HG03571 (cell line): ENCODE data around the gene TSSK3.

Source experiments
- ATAC-seq: cut with Tn5 transposase; IDR thresholded peaks from one replicate; pipeline ENCODE4 v1.9.1; 2021; ENCODE audit not compliant: unreplicated experiment

The TSSK3 gene

DNA sequence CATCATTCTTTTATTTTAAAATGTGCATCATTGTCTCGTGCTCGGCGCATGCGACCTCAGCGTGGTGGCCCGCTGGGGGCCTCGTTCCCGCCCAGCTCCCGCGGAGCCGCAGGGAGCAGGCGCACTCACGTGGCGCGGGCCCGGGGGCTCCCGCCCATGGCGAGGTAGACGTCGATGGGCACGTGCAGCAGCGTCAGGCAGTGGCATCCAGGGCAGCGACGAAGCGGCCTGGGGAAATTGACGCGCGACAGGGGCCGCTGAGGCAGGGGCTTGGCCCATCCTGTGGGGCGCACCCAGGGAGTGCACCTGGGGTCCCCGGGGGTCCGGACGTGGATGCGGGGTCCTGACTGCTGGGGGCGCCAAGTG is 1.0 kb upstream of the TSSK3 start:
- ATAC-seq, result no peak

DNA sequence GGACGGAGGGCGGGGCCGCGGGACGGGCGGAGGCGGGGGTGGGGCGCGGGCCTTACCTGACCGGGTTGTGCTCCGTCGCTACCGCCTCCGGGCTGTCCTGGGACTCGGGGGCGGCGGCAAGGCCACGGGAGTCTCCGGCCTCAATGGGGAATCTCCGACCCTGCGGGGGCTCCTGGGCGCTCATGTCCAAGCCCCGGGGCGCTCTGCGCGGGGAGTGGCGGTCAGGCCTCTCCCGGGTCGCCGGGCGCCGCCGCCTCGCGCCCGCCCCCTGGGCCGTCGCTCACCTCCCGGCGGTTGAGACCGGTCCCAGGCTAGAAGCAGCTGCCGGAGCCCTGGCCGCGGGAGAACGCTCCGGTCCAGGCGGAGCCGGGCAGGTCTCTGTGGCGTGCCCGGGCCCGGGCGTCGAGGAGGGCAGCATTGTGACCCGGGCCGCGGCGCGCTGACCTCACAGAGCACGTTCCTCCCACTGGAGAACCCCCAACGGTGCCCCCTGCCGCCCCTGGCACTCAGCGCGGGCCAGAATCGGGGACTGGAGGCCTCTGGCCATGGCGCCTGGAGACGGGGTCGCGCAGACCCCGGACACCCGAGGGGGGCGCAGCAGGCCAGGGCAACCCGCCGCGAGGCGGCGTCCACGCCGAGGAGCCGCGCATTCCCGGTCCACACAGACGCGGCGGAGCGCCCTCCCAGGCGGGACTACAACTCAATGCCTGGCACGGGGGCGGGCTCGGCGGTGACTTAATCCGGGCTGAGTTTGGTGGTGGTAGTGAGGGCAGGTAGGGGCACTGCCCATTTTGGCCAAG is 465 bp upstream of the TSSK3 start:
- no peak for ATAC-seq

GRCh38 chr1:32363713-32364112 is 1.4 kb downstream of the TSSK3 start:
- no peak for ATAC-seq

DNA sequence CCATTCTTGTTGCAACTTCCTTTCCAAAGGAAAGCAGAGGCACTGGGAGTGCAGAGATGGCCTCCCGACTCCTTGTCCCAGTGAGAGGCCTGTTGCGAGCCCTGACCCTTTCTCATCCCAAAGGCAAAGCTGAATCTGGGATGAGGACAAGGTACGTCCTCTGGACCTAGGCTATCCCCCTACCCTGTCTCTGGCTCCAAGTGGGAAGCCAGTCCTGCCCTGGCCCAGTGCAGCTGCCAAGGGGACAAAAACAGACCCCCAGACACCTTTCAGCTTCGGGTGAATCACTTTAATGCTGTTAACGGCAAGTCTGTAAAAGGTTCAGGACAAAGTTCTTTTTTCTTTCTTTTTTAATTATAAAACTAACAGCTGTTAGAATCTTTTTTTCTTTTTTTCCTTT is 2.5 kb downstream of the TSSK3 start:
- no peak for ATAC-seq

- ATAC-seq, result no peak
These were observed 3.1 kb downstream of the TSSK3 start for GRCh38 chr1:32365445-32365844.

DNA sequence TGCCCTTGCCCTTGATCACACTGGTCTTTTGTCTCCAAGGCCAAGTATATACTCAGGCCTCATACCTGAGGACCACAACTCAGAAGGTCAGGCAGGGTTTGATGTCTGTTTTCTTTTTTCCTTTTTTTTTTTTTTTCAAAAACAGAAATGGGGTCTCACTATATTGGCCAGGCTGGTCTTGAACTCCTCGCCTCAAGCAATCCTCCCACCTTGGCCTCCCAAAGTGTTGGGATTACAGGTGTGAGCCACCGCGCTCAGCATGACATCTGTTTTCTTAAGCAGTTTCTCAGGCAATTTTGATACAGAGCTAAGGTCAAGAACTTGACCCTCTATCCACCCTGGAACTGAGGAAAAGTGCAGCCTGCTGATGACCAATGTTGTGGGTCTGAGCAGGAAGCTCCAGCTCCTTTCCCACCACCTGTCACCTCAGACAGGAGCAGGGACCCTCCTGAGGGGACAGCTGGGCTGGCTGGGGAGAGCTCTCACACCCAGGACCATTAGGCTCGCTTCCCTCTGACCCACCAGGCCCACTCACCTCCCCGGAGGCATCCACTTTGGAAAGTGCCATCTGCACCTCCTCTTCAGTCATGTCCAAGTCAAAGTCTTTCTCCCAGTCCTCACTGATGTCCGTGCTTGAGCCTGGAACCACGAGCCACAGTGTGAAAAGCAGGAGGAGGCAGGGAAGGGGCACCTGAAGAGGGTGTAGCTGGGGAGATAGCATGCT is 5.7 kb downstream of the TSSK3 start:
- no peak for ATAC-seq

DNA sequence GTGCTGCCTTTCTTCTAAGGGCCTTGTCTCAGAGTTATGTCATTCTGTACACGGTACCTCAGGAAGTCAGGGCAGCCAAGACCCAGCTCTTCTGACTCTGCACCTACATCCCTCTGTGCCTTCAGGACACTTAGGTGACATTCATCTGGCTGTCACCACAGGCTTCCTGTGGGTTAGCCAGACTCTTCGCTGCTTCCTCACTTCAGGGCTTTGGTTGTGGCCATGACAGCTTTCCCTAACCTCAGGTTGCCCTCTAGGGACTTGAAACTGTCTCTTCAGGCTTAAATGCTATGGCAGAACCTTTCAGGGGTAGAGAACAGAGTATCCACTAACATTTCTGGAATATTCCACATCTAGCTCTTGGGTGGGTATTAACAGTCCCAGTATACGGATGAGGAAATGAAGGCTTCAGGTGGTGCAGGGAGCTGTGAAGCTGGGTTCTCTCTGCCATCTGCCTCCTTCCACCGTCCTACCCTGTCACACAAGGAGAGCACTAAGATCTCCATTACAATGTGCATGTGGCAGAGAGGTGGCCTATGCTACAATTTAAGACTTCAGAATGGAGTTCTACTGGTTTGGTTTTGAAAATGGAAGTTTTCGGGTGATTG is 9.9 kb downstream of the TSSK3 start:
- no peak for ATAC-seq

DNA sequence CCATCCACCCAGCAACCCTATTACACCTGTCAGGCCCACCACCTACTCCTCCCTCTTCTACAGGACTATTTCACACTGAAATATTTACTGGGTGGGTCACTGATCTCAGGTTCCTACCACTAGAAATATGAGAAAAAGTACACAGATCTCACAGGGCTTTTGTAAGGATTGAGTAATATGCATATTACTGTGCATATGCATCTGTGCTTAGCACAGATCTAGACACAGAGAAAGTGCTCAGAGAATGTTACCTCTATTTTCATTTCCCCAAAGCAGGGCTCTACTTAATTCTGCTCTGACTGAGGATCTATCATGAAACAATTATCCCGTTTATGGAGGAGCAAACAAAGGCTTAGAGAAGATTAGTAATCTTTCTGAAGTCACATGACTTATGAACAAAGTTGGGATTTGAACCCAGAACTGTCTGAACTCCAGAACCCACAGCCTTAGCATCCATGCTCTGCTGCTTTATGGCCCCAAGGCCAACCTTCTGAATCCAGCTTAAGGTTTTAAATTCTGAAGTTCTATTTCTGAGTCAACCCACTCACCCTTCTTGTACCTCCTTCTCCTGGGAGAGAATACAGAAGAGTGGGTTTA is 11.8 kb downstream of the TSSK3 start:
- no peak for ATAC-seq

GRCh38 chr1:32376199-32376598 is 13.9 kb downstream of the TSSK3 start:
- ATAC-seq, result no peak

DNA sequence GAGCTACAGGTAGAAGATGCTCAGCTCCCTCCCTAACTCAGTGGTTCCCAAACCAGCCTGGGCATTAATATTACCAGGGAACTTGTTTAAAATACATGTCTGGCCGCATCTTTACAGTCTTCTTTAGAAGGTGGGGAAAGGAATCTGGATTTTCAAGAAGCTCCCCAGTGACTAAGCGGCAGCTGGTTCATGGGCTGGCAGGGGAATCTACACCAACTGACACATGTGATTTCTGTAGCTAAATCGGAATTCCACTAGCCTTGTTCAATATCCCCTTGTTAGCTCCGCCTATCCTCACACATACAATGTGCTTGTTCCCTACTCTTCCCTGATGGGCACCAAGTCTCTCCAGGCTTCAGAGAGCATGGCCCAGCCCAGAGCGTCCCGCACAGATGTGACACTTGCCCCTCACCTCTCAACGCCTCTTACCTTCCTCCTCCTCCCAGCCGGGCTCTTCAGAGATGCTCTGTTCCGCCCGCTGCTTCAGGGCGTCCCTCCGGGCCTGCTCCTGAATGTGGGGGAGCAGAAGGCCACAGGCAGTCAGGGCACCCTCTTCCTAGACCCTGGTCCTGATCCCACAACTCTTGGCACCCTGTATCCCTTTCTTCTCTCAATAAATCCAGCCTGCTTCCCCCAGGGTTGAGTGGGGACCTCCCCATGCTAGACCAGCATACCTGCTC is 15.3 kb downstream of the TSSK3 start:
- ATAC-seq, result no peak

- no peak for ATAC-seq
These were observed 17.7 kb downstream of the TSSK3 start for GRCh38 chr1:32380057-32380456.

DNA sequence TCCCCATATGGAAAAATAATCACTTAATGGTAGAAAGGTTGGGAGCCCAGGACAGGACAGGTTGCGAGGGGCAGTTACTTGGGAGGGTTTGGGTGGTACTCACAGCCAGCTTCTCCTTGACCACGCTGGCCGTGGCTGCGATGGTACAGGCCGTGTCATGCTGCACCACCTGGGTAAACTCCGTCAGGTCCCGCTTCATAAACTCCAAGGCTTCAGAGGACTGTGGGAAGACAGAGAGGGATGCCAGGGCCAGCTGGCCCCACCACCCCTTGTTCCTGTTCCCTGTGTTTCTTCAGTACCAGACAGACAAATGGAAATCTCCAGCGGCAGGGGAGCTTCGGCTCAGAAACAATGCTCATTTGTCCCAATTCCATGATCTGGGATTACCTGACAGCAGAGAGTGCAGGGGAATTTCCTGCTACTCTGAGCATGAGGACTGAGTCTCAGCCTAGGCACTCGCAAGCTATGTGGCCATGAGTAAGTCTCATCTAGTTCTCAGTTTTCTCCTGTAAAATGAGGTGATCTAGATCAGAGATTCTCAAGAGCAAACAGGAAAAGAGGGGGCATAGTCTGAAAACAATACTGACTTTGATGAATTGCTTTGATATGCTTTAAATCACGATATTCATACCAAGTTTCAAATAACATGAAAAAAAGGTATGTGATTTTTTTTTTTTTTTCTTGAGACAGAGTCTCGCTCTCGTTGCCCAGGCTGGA is 24.5 kb downstream of the TSSK3 start:
- no peak for ATAC-seq

- ATAC-seq, result no peak
These were observed 26.3 kb downstream of the TSSK3 start for GRCh38 chr1:32388641-32389040.

- ATAC-seq, result no peak
These were observed 28.8 kb downstream of the TSSK3 start for GRCh38 chr1:32390904-32391870.

DNA sequence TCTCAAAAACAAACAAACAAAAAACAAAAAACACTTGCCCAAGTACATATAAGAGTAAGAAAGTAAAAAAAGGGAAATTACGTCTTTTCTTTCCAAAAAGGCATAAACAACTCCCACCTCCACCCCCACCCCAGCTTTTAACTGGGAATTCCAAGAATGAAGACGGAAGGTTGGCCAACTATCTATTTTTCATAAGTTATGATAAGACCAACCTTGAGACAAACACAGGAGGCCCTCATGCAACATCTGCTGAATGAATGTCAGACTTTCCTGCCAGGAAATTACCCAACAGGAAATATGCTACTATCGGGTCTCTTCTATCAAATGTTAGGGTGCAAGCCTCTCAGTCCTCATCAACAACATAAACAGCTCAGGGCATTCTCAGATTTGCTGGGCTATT is 30.0 kb downstream of the TSSK3 start:
- no peak for ATAC-seq

DNA sequence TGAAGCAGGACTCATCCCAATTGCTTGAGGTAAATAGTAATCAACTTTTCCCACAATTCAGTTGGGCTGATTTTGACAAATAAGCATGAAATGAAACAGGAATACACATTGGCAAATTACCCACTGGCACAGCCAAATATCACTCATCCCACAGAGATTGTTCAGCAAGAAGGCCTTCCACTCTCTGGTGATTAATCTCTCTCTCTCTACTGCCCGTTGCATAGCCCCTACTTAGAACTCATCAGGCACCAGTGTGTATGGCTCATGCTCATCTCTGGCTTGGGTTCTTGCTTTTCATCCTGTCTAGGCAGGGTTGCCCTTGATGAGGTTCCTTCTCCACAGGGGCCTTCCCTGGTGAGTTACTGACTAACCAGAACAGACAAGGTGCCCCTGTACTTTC is 30.8 kb downstream of the TSSK3 start:
- ATAC-seq, result no peak

GRCh38 chr1:32393832-32394140 is 31.4 kb downstream of the TSSK3 start:
- no peak for ATAC-seq

DNA sequence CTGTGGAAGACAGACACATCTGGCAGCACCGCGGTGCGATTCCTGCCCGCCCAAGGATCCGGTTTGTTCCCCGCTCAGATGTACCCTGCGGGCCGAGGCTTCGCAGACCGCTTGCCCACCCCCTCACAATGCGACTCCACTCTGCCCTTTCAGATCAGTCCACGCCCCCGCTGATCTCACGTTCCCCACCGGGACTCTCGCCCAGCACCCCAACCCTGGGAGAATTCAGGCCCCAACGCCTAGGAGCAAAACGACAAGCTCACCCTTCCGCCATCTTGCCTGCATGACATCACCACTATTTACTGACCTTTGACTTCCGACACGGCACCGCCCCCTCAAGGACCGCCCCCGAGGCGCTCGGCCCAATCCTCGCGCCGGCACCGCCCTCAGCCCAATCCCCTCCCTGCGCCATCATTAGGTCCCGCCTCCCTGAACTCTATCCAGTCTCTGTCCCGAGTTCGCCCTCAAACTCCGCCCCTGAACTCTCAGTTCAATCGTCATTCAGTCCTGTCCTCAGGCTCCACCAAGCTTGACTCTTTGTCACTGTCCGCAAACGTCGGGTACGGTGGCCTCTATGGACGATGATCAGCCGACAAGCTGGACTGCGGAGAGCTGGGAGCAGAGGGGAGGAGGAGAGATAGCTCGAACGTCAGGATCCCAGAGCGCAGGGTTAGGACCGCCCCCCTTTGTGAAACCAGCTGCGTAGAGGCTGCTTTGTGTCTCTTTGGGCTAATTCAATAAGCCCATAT is 32.0 kb downstream of the TSSK3 start, which contains the start of gene BSDC1:
BSDC1 (minus strand) TSS at position 301 of the 749 bp plus-strand sequence; CDS start at position 274, 27 bp downstream.
- ATAC-seq, result peak; percentile 96
